ENCODE measurements around the gene IMP3.

GRCh38 chr15:75637245-75638009 lies 2.6 kb downstream of the IMP3 start:
- TF ChIP-seq POLR2AphosphoS5 (IDR thresholded peaks at IDR 0.05) (no peak), CTCF (IDR thresholded peaks at IDR 0.05 in 8 of 11, conservative IDR thresholded peaks at IDR 0.05 in 3 of 11) (no peak), POLR2A (IDR thresholded peaks at IDR 0.05) (no peak)
